HG03457 (cell line): Measurements from ENCODE around the gene AUTS2.

Source experiments
- ATAC-seq: cut with Tn5 transposase; IDR thresholded peaks from one replicate; pipeline ENCODE4 v1.9.1; 2021; ENCODE audit warnings: moderate number of reproducible peaks; ENCODE audit not compliant: unreplicated experiment

The AUTS2 gene

DNA sequence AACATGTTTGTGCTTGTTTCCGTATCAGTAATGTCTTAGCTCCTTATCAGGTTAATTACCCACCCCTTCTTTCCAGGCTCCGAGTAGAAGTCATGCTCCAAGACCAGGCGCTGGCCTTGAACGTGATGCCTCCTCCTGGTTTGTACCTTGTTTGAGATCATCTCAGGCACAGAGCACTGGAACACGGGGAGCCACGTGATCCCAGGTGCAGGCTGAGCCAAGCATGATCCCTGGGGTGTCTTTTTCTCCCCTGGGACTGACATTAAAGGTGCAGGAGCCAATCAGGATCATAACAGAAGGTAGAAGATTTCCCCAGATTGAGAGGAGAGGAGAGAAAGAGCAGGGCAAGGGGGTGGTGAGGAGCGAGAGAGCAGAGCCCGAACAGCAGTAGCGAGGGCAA, 907.6 kb downstream of the AUTS2 start:
- no peak for ATAC-seq

DNA sequence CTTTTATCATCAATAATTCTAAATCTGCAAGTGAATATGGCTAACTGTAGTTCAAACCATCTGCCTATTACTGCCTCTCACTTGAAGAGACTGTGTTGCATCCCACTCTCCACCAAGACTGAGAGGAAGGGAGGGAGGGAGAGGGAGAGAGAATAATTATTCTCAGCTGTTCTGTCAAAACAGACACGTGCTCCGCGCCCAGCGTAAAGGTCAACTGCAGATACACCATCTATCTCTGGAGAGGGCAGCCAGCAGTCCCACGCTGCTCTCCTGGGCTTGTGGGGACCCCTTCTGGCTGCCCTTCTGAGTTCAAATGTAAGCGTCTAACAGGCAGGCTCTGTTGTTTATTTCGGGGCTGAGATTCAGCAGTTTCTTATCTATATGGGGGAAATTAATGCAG, 908.2 kb downstream of the AUTS2 start:
- no peak for ATAC-seq

- ATAC-seq = no peak
Observed at GRCh38 chr7:70512144-70512543, 913.9 kb downstream of the AUTS2 start.

DNA sequence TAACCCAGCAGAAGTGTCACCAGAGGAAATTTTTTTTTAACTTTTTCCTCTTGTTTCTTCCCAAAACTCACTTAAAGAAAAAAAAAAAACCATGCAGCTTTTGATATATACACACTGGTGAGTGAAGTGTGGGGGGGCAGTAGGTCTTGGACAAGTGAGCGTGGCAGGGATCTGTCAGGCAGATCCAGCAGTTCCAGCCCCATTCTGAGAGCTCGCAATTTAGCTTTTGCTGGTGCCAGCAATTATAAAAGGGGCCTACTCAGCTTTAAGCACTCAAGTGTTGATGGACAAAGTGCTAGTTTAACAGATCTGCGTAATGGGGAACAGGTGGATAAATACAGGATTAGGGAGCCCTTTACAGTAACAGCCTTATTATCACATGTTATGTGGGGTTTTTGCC, 914.5 kb downstream of the AUTS2 start:
- no peak for ATAC-seq

DNA sequence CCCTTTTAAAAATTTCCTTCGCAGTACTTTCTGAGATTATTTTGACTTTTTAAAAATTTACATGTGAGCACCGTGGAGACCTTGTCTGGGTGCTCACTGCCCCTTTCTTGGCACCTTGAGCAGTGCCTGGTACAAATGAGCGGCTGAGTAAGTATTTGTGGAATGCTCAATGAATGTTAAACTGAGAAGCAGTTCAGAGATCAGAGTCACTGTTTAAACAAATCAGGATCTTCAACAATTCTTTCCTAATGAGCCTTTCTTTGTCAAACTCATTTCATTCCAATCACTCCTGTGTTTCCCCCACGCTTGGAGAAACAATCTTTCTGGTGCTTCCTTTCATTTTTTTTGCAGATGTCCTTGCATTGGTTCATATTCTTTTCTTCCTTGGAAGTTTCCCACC, 922.3 kb downstream of the AUTS2 start:
- no peak for ATAC-seq

DNA sequence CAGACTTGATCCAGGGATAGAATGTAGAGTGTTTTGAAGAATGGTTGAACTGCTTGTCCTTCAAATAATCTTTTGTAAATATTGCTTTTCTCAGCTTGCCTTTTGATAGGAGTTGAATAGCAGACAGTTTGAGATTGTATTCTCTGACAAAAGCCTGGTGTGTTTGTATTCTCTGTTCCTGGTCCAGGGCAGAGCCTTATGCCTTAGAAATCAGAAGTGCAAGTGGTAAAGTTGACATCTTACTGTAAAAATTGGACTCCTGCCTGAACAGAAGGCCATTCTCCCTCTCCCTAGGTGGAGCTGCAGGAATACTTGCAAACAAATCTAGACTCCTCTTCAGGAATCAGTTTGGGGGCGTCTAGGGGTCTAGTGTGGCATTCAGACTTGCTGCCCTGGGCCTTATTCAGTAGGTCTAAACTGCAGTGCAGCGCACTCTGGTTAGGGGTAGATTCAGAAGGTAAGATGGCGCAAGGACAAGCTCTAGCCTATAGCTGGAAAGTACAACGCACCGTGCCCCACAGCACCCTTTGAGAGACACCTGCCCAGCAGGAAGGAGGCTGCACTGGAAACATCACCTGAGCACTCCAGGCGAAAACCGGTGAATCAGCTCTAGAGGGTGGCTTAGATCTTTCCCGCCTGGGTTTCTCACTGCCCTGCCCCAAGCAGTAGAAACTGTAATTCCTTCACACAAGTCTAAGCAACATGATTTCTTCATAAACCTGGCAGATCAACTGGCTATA, 925.1 kb downstream of the AUTS2 start:
- no peak for ATAC-seq

- ATAC-seq = no peak
Observed at GRCh38 chr7:70523989-70524351, 925.7 kb downstream of the AUTS2 start.

DNA sequence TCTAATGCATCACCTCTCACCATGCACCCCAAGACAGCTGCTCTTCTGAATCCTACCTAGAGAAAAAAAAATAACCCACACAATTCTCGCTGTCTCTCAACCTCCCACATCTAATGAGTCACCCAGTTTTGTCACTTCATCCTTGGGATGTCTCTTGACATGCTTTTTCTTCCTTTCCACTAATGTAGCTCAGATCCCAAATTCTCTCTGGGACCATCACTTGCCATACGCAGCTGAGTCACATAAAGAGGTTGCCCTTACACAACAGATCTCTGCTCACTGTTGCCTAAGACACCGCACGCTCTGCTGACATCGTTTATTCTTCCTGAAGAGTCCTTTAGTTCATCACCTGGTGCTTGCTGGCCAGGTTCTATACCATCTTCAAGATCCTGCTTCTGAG, 927.7 kb downstream of the AUTS2 start:
- ATAC-seq = no peak

GRCh38 chr7:70527520-70528115, 929.3 kb downstream of the AUTS2 start:
- ATAC-seq = no peak

DNA sequence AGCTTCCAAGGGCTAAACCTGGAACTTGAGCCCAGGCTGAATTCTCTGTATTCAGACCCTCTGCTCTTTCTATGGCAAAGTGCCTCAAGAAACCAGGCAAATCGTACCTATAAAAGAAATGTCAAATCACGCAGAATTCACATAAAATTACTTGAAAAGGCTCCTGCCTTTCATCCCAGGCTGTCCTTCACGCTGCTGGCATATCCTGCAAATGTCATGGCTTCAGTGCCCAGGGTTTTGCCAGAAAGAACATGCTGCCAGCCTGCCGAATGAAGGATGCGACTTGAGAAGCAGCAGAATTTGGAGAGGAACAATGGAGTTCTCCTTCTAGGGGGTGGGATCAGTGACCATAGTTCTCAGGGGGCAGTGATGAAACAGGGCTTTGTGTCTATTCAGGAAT, 931.2 kb downstream of the AUTS2 start:
- ATAC-seq = no peak

- no peak for ATAC-seq
Observed at GRCh38 chr7:70529914-70530585, 931.8 kb downstream of the AUTS2 start.

- no peak for ATAC-seq
Observed at GRCh38 chr7:70533614-70534013, 935.3 kb downstream of the AUTS2 start.

GRCh38 chr7:70539205-70539604, 940.9 kb downstream of the AUTS2 start:
- ATAC-seq = no peak

GRCh38 chr7:70539617-70540016, 941.3 kb downstream of the AUTS2 start:
- ATAC-seq = no peak

- no peak for ATAC-seq
Observed at GRCh38 chr7:70540641-70541040, 942.4 kb downstream of the AUTS2 start.

DNA sequence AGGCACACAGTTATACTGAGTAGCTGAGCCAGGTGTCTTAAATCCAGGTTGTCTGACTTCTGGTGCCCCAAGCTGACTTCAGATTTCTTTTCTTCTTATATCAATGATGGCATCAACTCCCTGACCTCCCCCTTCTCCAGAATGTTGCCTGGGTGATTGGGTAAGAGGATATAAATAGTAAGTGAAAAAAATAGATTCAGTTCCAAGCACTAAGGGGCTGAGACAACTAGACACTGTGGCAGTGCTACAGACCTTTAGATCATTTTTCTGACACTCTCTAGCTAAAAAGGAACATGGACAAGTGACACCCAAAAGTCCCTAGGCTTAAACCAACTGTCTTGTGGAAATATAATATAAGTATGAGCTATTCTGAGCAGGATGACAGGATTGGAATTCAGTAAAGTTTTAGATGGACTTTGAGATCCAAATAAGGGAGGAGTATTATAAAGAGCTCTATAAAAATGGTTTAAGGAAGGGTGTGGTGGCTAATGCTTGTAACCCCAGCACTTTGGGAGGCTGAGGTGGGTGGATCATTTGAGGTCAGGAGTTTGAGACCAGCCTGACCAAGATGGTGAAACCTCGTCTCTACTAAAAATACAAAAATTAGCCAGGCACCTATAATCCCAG, 944.6 kb downstream of the AUTS2 start:
- ATAC-seq = no peak

- ATAC-seq = no peak
Observed at GRCh38 chr7:70544016-70544415, 945.7 kb downstream of the AUTS2 start.

- no peak for ATAC-seq
Observed at GRCh38 chr7:70545214-70545613, 946.9 kb downstream of the AUTS2 start.

GRCh38 chr7:70552141-70552540, 953.9 kb downstream of the AUTS2 start:
- ATAC-seq = no peak

DNA sequence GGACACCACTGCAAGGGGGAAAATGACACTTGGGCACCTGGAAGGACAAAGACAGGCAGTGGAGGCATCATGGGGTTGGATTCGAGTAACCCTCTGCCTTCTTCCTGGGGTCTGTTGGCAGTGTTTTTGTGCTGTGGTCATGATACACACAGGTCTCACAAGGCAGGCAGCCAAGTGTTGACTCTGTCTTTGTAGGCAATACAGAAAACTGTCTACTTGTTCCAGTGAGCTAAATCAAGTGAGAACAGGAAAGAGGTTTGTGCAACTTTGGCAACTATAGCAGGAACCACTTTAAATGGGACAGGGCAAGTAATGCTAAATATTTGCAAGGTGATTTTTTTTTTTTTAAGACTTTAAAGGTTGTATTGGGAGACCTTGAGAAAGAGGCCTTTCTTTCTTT, 955.1 kb downstream of the AUTS2 start:
- no peak for ATAC-seq

DNA sequence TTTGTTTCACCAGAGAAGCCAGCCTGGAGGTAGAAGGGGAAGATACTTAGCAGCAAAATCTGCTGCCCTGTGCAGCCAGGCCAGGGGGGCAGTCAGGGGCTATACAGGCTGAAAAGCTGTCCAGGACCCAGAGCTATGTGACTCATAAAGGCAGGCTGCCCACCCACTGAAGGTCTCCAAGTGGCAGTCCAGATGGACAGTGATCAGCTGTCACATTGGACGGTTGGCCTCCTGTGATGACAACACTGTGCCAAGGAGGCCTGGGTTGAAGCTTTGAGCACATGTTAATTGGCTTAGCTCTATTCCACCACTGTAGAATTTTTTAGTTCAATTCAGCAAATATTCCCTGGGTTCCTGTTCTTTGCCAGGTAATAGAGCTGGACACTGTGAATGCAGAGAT, 956.4 kb downstream of the AUTS2 start:
- ATAC-seq = no peak

DNA sequence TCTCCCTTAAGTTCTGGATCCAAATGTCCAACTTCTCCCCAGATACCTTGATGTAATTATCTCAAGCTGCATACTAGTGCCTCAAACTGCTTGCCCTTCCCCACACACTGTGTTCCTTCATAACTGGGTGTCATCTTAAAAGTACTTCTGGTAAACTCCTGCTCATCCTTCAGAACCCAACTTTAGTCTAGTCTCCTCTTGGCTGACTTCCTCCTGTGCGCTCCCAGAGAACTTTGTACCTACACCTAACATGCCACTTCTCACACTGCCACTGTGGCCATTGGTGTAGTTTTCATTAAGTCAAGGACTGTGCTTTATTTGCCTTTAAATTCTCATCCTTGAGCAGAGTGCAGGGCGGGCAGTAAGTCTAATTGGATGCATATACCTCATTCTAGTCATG, 958.5 kb downstream of the AUTS2 start:
- ATAC-seq = no peak
